NCI-H524 (cell line): ENCODE results near the gene LRSAM1.

Source experiments
- DNase-seq, 2 experiments: peaks; one replicate each; lab custom pipeline; 2025; lab: John Stamatoyannopoulos, UW

Gene LRSAM1

DNA sequence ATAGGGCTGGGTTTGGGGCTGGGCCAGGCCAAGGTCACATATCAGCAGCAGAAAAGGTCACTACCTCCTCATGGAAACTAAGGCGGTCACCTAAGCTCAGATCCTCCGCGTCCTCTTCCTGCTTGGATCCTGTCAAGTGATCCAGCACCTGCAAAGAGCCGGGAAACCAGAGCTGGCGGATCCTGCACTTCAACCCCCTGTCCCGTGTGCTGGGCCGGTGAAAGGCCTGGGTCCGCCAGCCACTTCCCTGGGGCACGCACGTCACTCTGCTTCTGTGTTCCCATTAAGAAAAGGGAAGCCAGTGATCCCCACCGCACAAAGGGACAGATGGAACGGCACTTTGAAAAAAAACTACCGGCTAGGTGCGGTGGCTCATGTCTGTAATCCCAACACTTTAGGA lies 99.4 kb downstream of the LRSAM1 start:
- no peak for DNase-seq
